ENCODE results near the gene TSEN15.

DNA sequence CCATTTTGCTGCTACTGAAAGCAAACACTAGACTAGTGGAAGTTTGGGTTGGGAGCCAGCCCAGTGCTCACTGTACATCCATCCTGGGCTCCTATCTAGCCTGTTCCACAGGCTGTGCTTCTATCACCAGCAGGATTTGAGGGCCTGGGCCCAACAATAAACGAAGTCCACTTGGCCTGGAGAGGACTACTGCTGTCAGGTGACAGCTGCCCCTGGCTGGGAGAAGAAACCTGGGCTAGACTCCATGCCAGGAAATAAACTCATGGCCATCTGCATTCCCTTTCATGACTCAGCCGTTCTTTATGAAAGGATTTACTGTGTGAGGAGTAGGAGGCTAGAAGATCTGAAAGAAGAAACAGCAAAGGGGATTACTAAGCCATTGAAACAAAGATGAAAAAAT lies 49.5 kb upstream of the TSEN15 start:
- TF ChIP-seq ZSCAN20 (CRISPR knock-in tag; IDR thresholded peaks at IDR 0.05) (no peak), PHF8 (IDR thresholded peaks at IDR 0.05; ENCODE audit: borderline replicate concordance, low read depth) (no peak), MYC (IDR thresholded peaks at IDR 0.05; ENCODE audit: borderline replicate concordance, low read length) (no peak)
- TF ChIP-seq, protein P1, sequence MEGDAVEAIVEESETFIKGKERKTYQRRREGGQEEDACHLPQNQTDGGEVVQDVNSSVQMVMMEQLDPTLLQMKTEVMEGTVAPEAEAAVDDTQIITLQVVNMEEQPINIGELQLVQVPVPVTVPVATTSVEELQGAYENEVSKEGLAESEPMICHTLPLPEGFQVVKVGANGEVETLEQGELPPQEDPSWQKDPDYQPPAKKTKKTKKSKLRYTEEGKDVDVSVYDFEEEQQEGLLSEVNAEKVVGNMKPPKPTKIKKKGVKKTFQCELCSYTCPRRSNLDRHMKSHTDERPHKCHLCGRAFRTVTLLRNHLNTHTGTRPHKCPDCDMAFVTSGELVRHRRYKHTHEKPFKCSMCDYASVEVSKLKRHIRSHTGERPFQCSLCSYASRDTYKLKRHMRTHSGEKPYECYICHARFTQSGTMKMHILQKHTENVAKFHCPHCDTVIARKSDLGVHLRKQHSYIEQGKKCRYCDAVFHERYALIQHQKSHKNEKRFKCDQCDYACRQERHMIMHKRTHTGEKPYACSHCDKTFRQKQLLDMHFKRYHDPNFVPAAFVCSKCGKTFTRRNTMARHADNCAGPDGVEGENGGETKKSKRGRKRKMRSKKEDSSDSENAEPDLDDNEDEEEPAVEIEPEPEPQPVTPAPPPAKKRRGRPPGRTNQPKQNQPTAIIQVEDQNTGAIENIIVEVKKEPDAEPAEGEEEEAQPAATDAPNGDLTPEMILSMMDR (IDR thresholded peaks at IDR 0.05): no peak
- TF ChIP-seq, protein P2, sequence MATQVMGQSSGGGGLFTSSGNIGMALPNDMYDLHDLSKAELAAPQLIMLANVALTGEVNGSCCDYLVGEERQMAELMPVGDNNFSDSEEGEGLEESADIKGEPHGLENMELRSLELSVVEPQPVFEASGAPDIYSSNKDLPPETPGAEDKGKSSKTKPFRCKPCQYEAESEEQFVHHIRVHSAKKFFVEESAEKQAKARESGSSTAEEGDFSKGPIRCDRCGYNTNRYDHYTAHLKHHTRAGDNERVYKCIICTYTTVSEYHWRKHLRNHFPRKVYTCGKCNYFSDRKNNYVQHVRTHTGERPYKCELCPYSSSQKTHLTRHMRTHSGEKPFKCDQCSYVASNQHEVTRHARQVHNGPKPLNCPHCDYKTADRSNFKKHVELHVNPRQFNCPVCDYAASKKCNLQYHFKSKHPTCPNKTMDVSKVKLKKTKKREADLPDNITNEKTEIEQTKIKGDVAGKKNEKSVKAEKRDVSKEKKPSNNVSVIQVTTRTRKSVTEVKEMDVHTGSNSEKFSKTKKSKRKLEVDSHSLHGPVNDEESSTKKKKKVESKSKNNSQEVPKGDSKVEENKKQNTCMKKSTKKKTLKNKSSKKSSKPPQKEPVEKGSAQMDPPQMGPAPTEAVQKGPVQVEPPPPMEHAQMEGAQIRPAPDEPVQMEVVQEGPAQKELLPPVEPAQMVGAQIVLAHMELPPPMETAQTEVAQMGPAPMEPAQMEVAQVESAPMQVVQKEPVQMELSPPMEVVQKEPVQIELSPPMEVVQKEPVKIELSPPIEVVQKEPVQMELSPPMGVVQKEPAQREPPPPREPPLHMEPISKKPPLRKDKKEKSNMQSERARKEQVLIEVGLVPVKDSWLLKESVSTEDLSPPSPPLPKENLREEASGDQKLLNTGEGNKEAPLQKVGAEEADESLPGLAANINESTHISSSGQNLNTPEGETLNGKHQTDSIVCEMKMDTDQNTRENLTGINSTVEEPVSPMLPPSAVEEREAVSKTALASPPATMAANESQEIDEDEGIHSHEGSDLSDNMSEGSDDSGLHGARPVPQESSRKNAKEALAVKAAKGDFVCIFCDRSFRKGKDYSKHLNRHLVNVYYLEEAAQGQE (IDR thresholded peaks at IDR 0.05): no peak
